Activated CD4-positive, alpha-beta T cell treated with anti-CD3 and anti-CD28 coated beads, Interleukin-2, amount 10 ng/mL, durations not matched to agents 24 days and 14 days (primary cell): Measurements from ENCODE around the gene NFYA. TPM values are rescaled to one million over a fixed set of nuclear protein-coding genes. Genes with fewer than 3 reads are reported as not detected.
"Not testable (repeated sequence)": the region's sequence is repeated elsewhere in the genome, so short reads cannot be mapped to it uniquely, and the experiment has no call there.

ENCODE experiments used
- DNase-seq: peaks from one replicate; pipeline ENCODE4 v3.0.0; 2022
- H3K27ac Mint-ChIP-seq: one replicate; pipeline ENCODE4 v1.8.0; 2022; ENCODE audit warnings: mild to moderate bottlenecking, mixed read lengths
- H3K27me3 Mint-ChIP-seq: one replicate; pipeline ENCODE4 v1.8.0; 2022; ENCODE audit warnings: mixed read lengths
- H3K36me3 Mint-ChIP-seq: one replicate; pipeline ENCODE4 v1.8.0; 2022; ENCODE audit warnings: low read depth, mild to moderate bottlenecking, mixed read lengths
- H3K4me1 Mint-ChIP-seq: one replicate; pipeline ENCODE4 v1.8.0; 2021; ENCODE audit warnings: mixed read lengths
- H3K4me3 Mint-ChIP-seq: one replicate; pipeline ENCODE4 v1.8.0; 2022; ENCODE audit warnings: mild to moderate bottlenecking, moderate library complexity, mixed read lengths
- H3K9me3 Mint-ChIP-seq: one replicate; pipeline ENCODE4 v1.8.0; 2021; ENCODE audit warnings: mixed read lengths
- intact Hi-C: fragments of 100-400 bp; cut with micrococcal nuclease; formaldehyde crosslinking; loops from one replicate; pipeline ENCODE4 v1.15.1; 2023
- total RNA-seq: library from RNA; stranded (reverse); gene quantifications from 2 replicates; pipeline ENCODE4 v1.2.3, GENCODE V29; 2022

Gene NFYA
- total RNA-seq, 1 donor from 2014 or later: 31.2 TPM

DNA sequence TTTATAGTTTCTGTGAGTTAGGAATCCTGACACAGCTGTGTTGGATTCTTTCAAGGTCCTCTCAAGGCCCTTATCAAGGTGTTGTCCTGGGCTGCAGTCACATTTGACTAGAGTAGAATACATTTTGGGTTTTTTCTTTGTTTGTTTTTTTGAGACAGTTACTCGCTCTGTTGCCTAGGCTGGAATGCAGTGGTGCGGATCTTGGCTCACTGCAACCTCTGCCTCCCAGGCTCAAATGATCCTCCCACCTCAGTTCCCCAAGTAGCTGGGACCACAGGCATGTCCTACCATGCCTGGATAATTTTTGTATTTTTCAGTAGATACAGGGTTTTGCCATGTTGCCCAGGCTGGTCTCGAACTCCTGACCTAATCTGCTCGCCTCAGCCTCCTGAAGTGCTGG, 15.7 kb downstream of the NFYA start:
- Mint-ChIP-seq H3K27me3 (no peaks in the 10 kb centered on the region), H3K27ac (no peak overlapping the region), H3K4me3 (no peak overlapping the region), H3K9me3 (no peaks in the 10 kb centered on the region), H3K4me1 (peaks cover 9% of the 10 kb centered on the region), H3K36me3 (peaks cover 66% of the 10 kb centered on the region)
- no peak for DNase-seq
- intact Hi-C loops: no loop called here

DNA sequence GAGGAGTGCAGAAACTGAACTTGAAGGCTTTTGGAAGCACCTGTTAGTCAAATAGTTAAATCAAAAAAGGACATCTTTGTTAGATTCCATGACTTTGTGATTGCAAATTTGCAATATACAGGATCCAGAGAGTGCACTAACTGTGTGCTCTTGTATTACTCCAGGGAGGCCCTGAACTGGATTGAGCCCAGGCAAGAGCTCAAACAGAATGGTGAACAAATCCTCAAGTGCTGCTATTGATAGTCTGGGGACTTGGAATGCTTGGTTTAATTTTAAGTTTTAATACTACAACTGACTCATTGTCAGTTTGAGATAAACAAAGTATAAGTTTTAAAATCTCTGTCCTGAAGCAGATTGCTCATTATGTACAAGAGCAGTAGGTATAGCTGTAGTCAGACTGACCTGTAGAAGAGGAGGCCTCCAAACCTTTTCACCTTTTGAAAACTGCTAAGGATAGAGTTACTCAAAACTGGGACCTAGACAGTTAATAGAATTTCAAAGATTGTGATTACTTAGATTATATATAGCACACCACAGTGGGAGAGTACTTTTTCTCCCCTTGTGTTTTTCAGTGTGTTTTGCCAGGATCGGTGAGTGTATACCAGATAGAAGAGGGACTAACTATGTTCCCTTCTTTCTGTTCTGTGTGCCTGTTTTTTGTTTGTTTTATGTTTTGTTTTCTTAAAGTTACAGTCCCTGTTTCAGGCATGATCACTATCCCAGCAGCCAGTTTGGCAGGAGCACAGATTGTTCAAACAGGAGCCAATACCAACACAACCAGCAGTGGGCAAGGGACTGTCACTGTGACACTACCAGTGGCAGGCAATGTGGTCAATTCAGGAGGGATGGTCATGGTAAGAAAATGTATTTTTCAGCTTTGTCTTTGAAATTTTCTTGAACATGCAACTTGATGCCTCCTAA, 18.3 kb downstream of the NFYA start:
- Mint-ChIP-seq H3K36me3 (peaks cover 70% of the 10 kb centered on the region), H3K9me3 (no peaks in the 10 kb centered on the region), H3K27me3 (no peaks in the 10 kb centered on the region), H3K27ac (no peak overlapping the region), H3K4me3 (no peak overlapping the region), H3K4me1 (peaks cover 3% of the 10 kb centered on the region)
- intact Hi-C loops: loop anchor here (5.0 kb wide), 1 partner anchor 226 kb away; no protein-coding TSS in a partner anchor
- no peak for DNase-seq

DNA sequence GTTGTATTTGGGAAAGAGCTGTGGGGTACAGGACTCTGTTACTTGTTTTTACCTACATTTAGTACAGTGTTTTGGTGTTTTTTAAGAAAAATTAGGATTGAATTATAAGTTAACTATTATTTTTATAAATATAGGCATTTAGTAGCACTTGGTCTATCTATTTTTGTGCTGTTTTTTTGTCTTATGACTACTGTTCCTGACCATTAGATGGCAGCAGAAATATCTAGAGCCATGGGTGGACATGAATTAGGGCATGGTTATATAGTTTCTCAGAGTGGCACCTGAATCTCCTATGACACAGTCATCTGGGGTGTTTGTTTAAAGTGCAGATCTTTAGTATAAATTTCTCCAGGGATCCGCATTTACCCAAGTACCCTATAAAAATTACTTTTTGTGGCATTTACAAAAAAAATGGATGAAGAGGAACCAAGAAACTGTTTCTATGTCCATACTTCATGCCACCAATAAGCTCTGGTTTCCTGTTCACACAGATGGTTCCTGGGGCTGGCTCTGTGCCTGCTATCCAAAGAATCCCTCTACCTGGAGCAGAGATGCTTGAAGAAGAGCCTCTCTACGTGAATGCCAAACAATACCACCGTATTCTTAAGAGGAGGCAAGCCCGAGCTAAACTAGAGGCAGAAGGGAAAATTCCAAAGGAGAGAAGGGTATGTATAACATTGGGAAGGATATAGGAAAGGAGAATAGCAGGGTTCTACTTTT, 19.8 kb downstream of the NFYA start:
- Mint-ChIP-seq H3K36me3 (peaks cover 73% of the 10 kb centered on the region), H3K4me3 (no peak overlapping the region), H3K27me3 (no peaks in the 10 kb centered on the region), H3K27ac (no peak overlapping the region), H3K4me1 (peaks cover 3% of the 10 kb centered on the region), H3K9me3 (no peaks in the 10 kb centered on the region)
- DNase-seq: no peak
- intact Hi-C loops: loop anchor here (2.0 to 5.0 kb wide), 2 partner anchors 90 to 225 kb away; no protein-coding TSS in a partner anchor

DNA sequence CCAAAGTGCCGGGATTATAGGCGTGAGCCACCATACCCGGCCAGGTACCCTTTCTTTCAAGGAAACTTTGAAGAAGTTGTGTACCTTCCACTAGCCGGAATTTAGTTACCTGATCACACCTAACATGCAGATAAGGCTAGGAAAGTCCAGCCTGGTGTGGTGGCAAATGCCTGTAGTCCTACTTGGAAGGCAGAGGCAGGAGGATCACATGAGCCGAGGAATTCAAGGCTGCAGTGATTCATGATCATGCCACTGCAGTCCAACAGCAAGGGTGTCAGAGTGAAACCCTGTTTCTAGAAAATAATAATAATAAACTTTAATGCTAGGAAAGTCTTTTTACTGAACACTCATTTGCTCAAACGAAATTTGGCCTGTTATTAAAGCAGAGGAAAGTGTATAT, 21.0 kb downstream of the NFYA start:
- no peak for DNase-seq
- Mint-ChIP-seq H3K27ac (no peak overlapping the region), H3K9me3 (no peaks in the 10 kb centered on the region), H3K4me1 (peaks cover 3% of the 10 kb centered on the region), H3K4me3 (no peak overlapping the region), H3K36me3 (peaks cover 76% of the 10 kb centered on the region), H3K27me3 (no peaks in the 10 kb centered on the region)
- intact Hi-C loops: loop anchor here (2.0 to 5.0 kb wide), 2 partner anchors 89 to 224 kb away; no protein-coding TSS in a partner anchor

DNA sequence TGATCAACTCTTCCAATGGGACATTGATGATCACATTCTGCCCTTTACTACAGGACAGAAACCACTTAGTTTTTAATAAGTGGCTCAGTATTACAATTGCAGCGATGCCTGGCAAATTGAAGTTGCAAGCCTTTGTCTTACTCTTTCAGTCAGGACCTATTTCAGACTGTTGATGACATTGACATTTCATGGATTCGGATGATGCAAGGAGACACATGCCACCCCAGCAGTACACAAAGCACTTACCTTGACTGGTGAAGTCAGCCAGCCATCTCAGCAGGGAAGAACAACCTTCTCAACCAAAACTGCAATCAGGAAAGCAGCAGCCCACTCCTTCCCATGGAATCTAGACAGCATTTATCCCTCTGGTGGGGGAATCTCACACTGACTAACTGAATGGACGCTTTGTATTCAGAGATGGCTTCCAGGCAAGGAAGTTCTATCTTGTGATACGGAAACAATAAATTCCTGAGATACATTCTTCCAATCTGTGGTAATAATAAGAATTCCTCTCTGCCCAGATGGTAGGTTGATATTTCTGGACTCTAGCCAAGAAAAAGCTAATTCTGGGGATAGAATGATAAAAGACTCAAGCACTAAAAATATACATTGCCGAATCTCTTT, 24.8 kb downstream of the NFYA start:
- no peak overlapping the region for H3K4me3 Mint-ChIP-seq
- H3K36me3 Mint-ChIP-seq: peaks cover 69% of the 10 kb centered on the region
- DNase-seq: no peak
- no peaks in the 10 kb centered on the region for H3K9me3 Mint-ChIP-seq
- H3K27ac Mint-ChIP-seq: no peak overlapping the region
- intact Hi-C loops: no loop called here
- no peaks in the 10 kb centered on the region for H3K27me3 Mint-ChIP-seq
- H3K4me1 Mint-ChIP-seq: peaks cover 3% of the 10 kb centered on the region

DNA sequence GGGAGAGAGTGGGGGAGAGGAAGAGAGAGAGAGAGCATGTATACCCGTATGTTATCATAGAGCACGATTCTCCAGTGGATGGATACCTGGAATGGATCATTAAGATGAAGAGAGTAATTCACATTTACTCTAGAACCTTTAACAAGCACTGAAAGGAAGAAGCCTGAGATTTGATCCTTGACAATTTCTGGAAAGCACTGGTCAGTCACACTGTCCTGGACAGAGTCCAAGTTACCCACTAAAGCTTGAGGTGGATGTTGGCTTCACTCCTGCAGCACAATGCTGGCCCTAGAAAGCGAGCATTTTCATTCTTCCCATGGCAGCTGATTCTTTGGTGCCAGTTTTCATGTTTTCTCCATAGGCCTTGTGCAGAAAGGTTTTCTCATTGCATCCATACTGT, 25.6 kb downstream of the NFYA start:
- no peaks in the 10 kb centered on the region for H3K27me3 Mint-ChIP-seq
- no peaks in the 10 kb centered on the region for H3K9me3 Mint-ChIP-seq
- H3K4me3 Mint-ChIP-seq: no peak overlapping the region
- no peak for DNase-seq
- peaks cover 3% of the 10 kb centered on the region for H3K4me1 Mint-ChIP-seq
- H3K27ac Mint-ChIP-seq: no peak overlapping the region
- intact Hi-C loops: no loop called here
- peaks cover 66% of the 10 kb centered on the region for H3K36me3 Mint-ChIP-seq

DNA sequence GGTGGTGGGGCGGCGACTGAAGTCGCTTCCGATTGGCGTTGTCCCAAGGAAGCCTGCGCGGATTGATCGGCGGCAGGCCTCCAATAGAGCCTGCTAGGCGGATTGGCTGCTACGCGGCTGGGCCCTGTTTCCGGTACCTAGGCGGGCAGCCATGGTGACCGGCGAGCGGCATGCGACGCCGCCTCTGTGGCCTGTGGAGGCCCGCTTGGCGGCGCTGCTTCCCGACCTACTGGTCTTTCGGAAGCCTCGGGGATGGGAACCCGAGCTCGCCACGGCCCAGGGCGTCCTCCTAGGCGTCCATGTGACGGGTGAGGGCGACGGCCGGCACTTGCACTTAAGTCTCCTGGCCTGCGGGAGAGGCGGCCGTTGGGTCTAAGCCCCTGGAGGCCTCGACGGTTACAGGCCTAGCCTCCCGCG, 28.1 kb downstream of the NFYA start:
- Mint-ChIP-seq H3K36me3 (peaks cover 45% of the 10 kb centered on the region), H3K4me3 (no peak overlapping the region), H3K9me3 (no peaks in the 10 kb centered on the region), H3K27ac (no peak overlapping the region), H3K4me1 (no peaks in the 10 kb centered on the region), H3K27me3 (no peaks in the 10 kb centered on the region)
- intact Hi-C loops: no loop called here
- no peak for DNase-seq

DNA sequence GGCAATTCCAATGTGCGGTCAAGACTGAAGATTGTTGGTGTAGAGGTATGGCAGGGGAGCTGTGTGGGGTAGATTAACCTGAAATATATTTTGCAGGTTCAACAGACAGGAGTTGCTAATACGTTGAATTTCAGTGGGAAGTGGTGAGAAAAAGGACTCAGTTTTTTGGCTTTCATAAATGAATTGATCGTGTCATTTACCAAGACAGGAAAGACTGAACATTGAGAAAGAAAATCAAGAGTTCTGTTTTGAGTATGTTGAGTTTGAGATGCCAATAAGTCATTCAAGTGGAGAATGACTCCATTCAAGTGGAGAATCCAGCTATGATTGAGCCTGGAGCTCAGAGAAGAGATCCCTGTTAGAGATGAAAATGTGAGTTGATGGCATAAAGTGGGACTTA, 31.1 kb downstream of the NFYA start:
- no peaks in the 10 kb centered on the region for H3K27me3 Mint-ChIP-seq
- H3K27ac Mint-ChIP-seq: no peak overlapping the region
- H3K4me1 Mint-ChIP-seq: no peaks in the 10 kb centered on the region
- no peak overlapping the region for H3K4me3 Mint-ChIP-seq
- H3K36me3 Mint-ChIP-seq: peaks cover 20% of the 10 kb centered on the region
- DNase-seq: no peak
- intact Hi-C loops: no loop called here
- H3K9me3 Mint-ChIP-seq: no peaks in the 10 kb centered on the region

DNA sequence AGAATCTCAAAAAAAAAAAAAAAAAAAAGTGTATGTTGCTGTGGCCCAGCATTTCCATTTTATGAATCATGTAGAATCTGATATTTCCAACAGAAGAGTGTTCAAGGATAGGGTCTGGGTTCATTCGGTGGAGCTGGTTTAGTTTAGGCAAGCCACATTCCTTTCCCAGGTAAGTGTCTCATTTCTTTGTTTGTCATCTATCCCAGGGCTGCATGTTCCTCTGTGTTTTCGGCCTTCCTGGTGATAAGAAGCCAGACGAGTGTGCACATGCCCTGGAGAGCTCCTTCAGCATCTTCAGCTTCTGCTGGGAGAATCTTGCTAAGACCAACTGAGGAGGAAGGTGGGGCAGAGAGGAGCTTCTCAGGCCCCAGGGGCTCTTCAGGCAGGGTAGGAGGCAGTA, 38.2 kb downstream of the NFYA start:
- intact Hi-C loops: no loop called here
- no peaks in the 10 kb centered on the region for H3K4me1 Mint-ChIP-seq
- H3K36me3 Mint-ChIP-seq: no peaks in the 10 kb centered on the region
- no peaks in the 10 kb centered on the region for H3K27me3 Mint-ChIP-seq
- DNase-seq: no peak
- no peak overlapping the region for H3K4me3 Mint-ChIP-seq
- no peak overlapping the region for H3K27ac Mint-ChIP-seq
- H3K9me3 Mint-ChIP-seq: no peaks in the 10 kb centered on the region

DNA sequence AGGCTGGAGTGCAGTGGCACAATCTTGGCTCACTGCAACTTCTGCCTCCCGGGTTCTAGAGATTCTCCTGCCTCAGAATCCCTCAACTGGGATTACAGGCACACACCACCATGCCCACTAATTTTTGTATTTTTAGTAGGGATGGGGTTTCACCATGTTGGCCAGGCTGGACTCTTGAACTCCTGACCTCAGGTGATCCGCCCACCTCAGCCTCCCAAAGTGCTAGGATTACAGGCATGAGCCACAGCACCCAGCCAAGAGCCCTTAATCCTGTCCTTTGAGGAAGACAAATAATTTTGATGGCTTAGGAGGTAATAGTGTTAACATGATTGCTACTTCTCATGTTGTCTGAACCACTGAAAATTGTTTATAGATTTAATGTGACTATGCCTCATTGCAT, 42.3 kb downstream of the NFYA start:
- H3K4me1 Mint-ChIP-seq, H3K9me3 Mint-ChIP-seq, H3K36me3 Mint-ChIP-seq: not testable (repeated sequence)

DNA sequence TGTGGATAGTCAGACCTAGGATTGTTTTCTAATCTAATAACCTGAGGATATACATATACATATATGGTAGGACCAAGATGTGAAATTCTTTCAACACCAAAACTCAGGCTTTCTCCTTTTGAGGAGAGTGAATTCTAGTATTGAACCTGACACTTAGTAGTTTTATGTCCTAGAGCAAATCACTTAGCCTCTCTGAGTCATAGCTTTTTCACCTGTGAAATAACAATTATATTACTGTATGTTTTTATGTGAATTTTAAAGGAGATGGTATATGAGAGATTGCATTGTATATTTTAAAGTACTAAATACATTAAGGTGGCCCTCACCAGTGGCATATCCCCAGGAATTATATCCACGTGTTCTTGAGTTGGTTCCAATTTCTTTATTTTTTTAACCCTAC, 46.7 kb downstream of the NFYA start:
- intact Hi-C loops: no loop called here
- Mint-ChIP-seq H3K9me3 (no peaks in the 10 kb centered on the region), H3K36me3 (no peaks in the 10 kb centered on the region), H3K27me3 (no peaks in the 10 kb centered on the region), H3K4me1 (no peaks in the 10 kb centered on the region), H3K27ac (no peak overlapping the region), H3K4me3 (no peak overlapping the region)
- DNase-seq: no peak

More for the DNA sequence above, 42.3 kb downstream of the NFYA start:
- H3K27ac Mint-ChIP-seq, H3K27me3 Mint-ChIP-seq, DNase-seq, intact Hi-C loops, H3K4me3 Mint-ChIP-seq: not testable (repeated sequence)

DNA sequence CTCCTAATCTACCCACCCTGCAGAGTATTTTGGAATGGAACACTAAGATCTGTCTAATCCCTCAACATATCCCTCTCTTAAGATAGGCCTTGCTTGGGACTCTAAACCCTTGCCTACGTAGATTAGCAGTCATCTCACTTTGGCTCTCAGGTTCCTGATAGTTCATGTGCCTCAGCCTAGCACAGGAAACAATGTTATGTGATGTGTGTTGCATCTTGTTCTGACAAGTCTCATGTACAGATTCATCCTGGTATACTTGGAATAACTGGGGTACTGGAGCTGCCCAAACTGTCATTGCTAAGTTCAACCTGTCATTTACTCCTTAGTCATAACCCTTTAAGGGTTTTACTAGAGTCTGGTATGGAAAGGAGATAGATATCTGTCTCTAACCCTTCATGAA, 47.3 kb downstream of the NFYA start:
- H3K36me3 Mint-ChIP-seq: no peaks in the 10 kb centered on the region
- no peaks in the 10 kb centered on the region for H3K27me3 Mint-ChIP-seq
- no peak overlapping the region for H3K4me3 Mint-ChIP-seq
- no peaks in the 10 kb centered on the region for H3K9me3 Mint-ChIP-seq
- intact Hi-C loops: no loop called here
- H3K4me1 Mint-ChIP-seq: no peaks in the 10 kb centered on the region
- H3K27ac Mint-ChIP-seq: no peak overlapping the region
- no peak for DNase-seq

DNA sequence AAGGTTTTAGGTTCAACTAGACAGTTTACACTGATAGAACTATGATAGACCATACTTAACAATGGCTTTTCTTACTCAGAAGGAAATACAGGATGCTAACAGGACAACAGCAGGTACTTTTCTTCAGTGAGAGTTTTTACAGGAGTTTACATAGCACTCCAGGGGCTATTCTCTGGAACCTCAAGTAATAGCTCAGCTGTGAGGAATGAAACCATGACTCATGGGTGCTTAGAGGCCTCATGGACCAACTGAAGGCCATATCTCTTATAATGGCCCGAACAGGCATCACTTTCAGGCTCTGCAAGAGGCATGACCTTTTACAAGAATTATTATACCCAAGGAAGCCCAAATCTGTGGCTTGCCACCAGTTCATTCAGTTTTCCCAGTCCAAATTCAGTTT, 49.6 kb downstream of the NFYA start:
- Mint-ChIP-seq H3K27ac (no peak overlapping the region), H3K4me1 (no peaks in the 10 kb centered on the region)
- intact Hi-C loops: no loop called here

DNA sequence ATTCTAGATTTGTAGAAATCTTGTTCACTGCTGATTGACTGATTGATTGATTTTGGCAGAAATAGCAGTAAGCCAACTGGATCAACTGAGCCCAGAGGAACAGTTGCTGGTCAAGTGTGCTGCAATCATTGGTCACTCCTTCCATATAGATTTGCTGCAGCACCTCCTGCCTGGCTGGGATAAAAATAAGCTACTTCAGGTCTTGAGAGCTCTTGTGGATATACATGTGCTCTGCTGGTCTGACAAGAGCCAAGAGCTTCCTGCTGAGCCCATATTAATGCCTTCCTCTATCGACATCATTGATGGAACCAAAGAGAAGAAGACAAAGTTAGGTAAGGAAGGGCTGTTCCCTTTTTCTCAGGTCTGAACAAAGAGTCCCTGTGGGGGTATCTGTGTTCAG, 50.1 kb downstream of the NFYA start:
- Mint-ChIP-seq H3K4me1 (no peaks in the 10 kb centered on the region), H3K27me3 (no peaks in the 10 kb centered on the region), H3K9me3 (no peaks in the 10 kb centered on the region), H3K27ac (no peak overlapping the region), H3K4me3 (no peak overlapping the region), H3K36me3 (peaks cover 2% of the 10 kb centered on the region)
- no peak for DNase-seq
- intact Hi-C loops: no loop called here

More for the DNA sequence above, 49.6 kb downstream of the NFYA start:
- Mint-ChIP-seq H3K4me3 (no peak overlapping the region), H3K27me3 (no peaks in the 10 kb centered on the region), H3K9me3 (no peaks in the 10 kb centered on the region), H3K36me3 (peaks cover under 1% of the 10 kb centered on the region)
- DNase-seq: no peak
